Ramos (cell line): ENCODE measurements around the gene C2orf69.

Experiments
- in situ Hi-C: fragments of 300-500 bp; cut with MboI; formaldehyde crosslinking; loops from one replicate; pipeline ENCODE4 v1.14.3; 2022; ENCODE audit warnings: low sequenced_read_pairs; ENCODE audit not compliant: unreplicated experiment

Gene C2orf69

GRCh38 chr2:199962203-199962602 lies 51.1 kb downstream of the C2orf69 start:
- in situ Hi-C loops = no loop called here

- in situ Hi-C loops = no loop called here
Observed at GRCh38 chr2:199966405-199966804, 55.3 kb downstream of the C2orf69 start.

- in situ Hi-C loops = no loop called here
Observed at GRCh38 chr2:199966976-199967375, 55.9 kb downstream of the C2orf69 start.

- in situ Hi-C loops = no loop called here
Observed at GRCh38 chr2:199968126-199968525, 57.0 kb downstream of the C2orf69 start.

- in situ Hi-C loops = loop anchor here (5.0 kb wide), 1 partner anchor 500 kb away; no protein-coding TSS in a partner anchor
Observed at GRCh38 chr2:199972088-199972626, 61.1 kb downstream of the C2orf69 start.

GRCh38 chr2:199973703-199974102 lies 62.6 kb downstream of the C2orf69 start:
- in situ Hi-C loops = loop anchor here (5.0 kb wide), 1 partner anchor 499 kb away; no protein-coding TSS in a partner anchor

- in situ Hi-C loops = no loop called here
Observed at GRCh38 chr2:199975273-199975895, 64.3 kb downstream of the C2orf69 start.
